Activated T-helper 1 cell treated with Interleukin-2 at 50 U/mL for 16 hours (primary cell): ENCODE data around the gene TRUB1.
"Not testable (repeated sequence)": the region's sequence is repeated elsewhere in the genome, so short reads cannot be mapped to it uniquely, and the experiment has no call there.

ENCODE experiments used
- DNase-seq: peaks from one replicate; pipeline ENCODE4 v3.0.0-alpha.2; 2020; ENCODE audit warnings: low read depth

The TRUB1 gene

GRCh38 chr10:114925587-114926586 is 12.1 kb upstream of the TRUB1 start:
- no peak for DNase-seq

GRCh38 chr10:114928818-114929217 is 9.2 kb upstream of the TRUB1 start:
- DNase-seq: no peak

GRCh38 chr10:114930320-114930719 is 7.7 kb upstream of the TRUB1 start:
- DNase-seq: no peak

- no peak for DNase-seq
Measured at GRCh38 chr10:114931072-114931679, 6.8 kb upstream of the TRUB1 start.

- no peak for DNase-seq
Measured at GRCh38 chr10:114932225-114932624, 5.8 kb upstream of the TRUB1 start.

- DNase-seq: no peak
Measured at GRCh38 chr10:114932945-114933344, 5.0 kb upstream of the TRUB1 start.

- no peak for DNase-seq
Measured at GRCh38 chr10:114933588-114933987, 4.4 kb upstream of the TRUB1 start.

- not testable (repeated sequence) for DNase-seq
Measured at GRCh38 chr10:114933995-114934394, 4.0 kb upstream of the TRUB1 start.

GRCh38 chr10:114938856-114939193 is 830 bp downstream of the TRUB1 start:
- DNase-seq: no peak

- no peak for DNase-seq
Measured at GRCh38 chr10:114940735-114941134, 2.7 kb downstream of the TRUB1 start.

GRCh38 chr10:114943000-114943399 is 5.0 kb downstream of the TRUB1 start:
- no peak for DNase-seq

- no peak for DNase-seq
Measured at GRCh38 chr10:114953047-114953446, 15.1 kb downstream of the TRUB1 start.

GRCh38 chr10:114955984-114956383 is 18.0 kb downstream of the TRUB1 start:
- DNase-seq: no peak

GRCh38 chr10:114956466-114956865 is 18.5 kb downstream of the TRUB1 start:
- DNase-seq: no peak

- DNase-seq: no peak
Measured at GRCh38 chr10:114957122-114957521, 19.1 kb downstream of the TRUB1 start.

- no peak for DNase-seq
Measured at GRCh38 chr10:114957673-114958072, 19.7 kb downstream of the TRUB1 start.

- no peak for DNase-seq
Measured at GRCh38 chr10:114962441-114962840, 24.4 kb downstream of the TRUB1 start.

- no peak for DNase-seq
Measured at GRCh38 chr10:114963908-114964307, 25.9 kb downstream of the TRUB1 start.

GRCh38 chr10:114967071-114967470 is 29.1 kb downstream of the TRUB1 start:
- DNase-seq: no peak

GRCh38 chr10:114970515-114970914 is 32.5 kb downstream of the TRUB1 start:
- DNase-seq: no peak

- no peak for DNase-seq
Measured at GRCh38 chr10:114973306-114973705, 35.3 kb downstream of the TRUB1 start.

- DNase-seq: no peak
Measured at GRCh38 chr10:114973997-114974396, 36.0 kb downstream of the TRUB1 start.

- no peak for DNase-seq
Measured at GRCh38 chr10:114974625-114975024, 36.6 kb downstream of the TRUB1 start.
